GM12878 (cell line): ENCODE data around the gene CTAG1A. TPM values are rescaled to one million over a fixed set of nuclear protein-coding genes. Genes with fewer than 3 reads are reported as not detected.
A peak's percentile ranks its signal among the peaks of the same experiment; 100 is the strongest.

Experiments used
- ATAC-seq: fragments of 200-7000 bp; cut with Tn5 transposase; 3 replicates; pipeline ENCODE4 v1.9.1; 2020; ENCODE audit warnings: mild to moderate bottlenecking, moderate library complexity
- BruUV-seq: library from RNA; stranded (reverse); fragments of 400-500 nt; replicated peaks from 2 replicates; lab custom pipeline; 2021; lab: Mats Ljungman, UMichigan
- CTCF ChIA-PET: fragments of 300-600 bp; sonication (Branson Sonifier 250); formaldehyde crosslinking; extraction: SDS; loops from one replicate; lab custom pipeline; 2021; ENCODE audit warnings: inconsistent platforms; lab: Yijun Ruan, JAX
- POLR2A ChIA-PET: fragments of 350-600 bp; formaldehyde crosslinking; extraction: SDS; loops from one replicate; lab custom pipeline; 2021; ENCODE audit warnings: inconsistent platforms; lab: Charles Lee
- RAD21 ChIA-PET: fragments of 300-600 bp; sonication (Branson Sonifier 250); formaldehyde crosslinking; loops from one replicate; lab custom pipeline; 2023; ENCODE audit warnings: antibody characterized with exemption; ENCODE audit not compliant: unreplicated experiment; lab: Charles Lee
- SMC1A ChIA-PET: fragments of 300-600 bp; sonication (Branson Sonifier 250); formaldehyde crosslinking; loops from one replicate; lab custom pipeline; 2023; ENCODE audit not compliant: unreplicated experiment, uncharacterized antibody; lab: Charles Lee
- DNase-seq: peaks from one replicate; pipeline ENCODE4 v3.0.0-alpha.2; 2011; ENCODE audit warnings: low read depth, low spot score
- FAIRE-seq: peaks from 3 replicates; lab custom pipeline; 2011; peaks lifted over from hg19 to GRCh38; lab: Jason Lieb, UNC
- H2AFZ ChIP-seq: 2 replicates; pipeline ENCODE4 v1.6.0; 2011; ENCODE audit warnings: low read depth, low read length, control low read depth; ENCODE audit not compliant: control insufficient read depth
- H3K27ac ChIP-seq: 2 replicates; pipeline ENCODE4 v1.5.1; 2011; ENCODE audit warnings: control low read depth; ENCODE audit not compliant: control insufficient read depth, insufficient read depth
- H3K27me3 ChIP-seq, 2 experiments: replicated peaks in 1 of 2; 2 replicates each; pipeline versions ENCODE4 v1.6.0 to v1.6.1; 2011; ENCODE audit warnings: low read length in 1 of 2; ENCODE audit not compliant: control insufficient read depth in 2 of 2, insufficient read depth in 2 of 2
- H3K36me3 ChIP-seq, 2 experiments: 2 replicates each; pipeline ENCODE4 v1.5.1; 2011; ENCODE audit warnings: low read length in 1 of 2; ENCODE audit not compliant: control insufficient read depth in 2 of 2, insufficient read depth in 2 of 2
- H3K4me1 ChIP-seq: 2 replicates; pipeline ENCODE4 v1.6.1; 2011; ENCODE audit warnings: mild to moderate bottlenecking, low read length, moderate library complexity, mixed read lengths; ENCODE audit not compliant: control insufficient read depth, insufficient read depth
- H3K4me2 ChIP-seq: 2 replicates; pipeline ENCODE4 v1.6.0; 2011; ENCODE audit warnings: control low read depth; ENCODE audit not compliant: control insufficient read depth, insufficient read depth
- H3K4me3 ChIP-seq: fragments of 200-600 bp; sonication (generic); 2 replicates; pipeline ENCODE4 v1.5.1; 2016
- H3K79me2 ChIP-seq: 2 replicates; pipeline ENCODE4 v1.6.0; 2011; ENCODE audit warnings: low read length; ENCODE audit not compliant: control insufficient read depth, insufficient read depth
- H3K9ac ChIP-seq: 2 replicates; pipeline ENCODE4 v1.8.0; 2011; ENCODE audit warnings: low read length, control low read depth, mixed read lengths; ENCODE audit not compliant: control insufficient read depth, insufficient read depth
- H3K9me3 ChIP-seq: replicated peaks from 3 replicates; pipeline ENCODE4 v1.5.1; 2011; ENCODE audit warnings: mild to moderate bottlenecking, low read length; ENCODE audit not compliant: control insufficient read depth, insufficient read depth
- H4K20me1 ChIP-seq: 2 replicates; pipeline ENCODE4 v1.6.0; 2011; ENCODE audit not compliant: control insufficient read depth, insufficient read depth
- CBX3 ChIP-seq: fragments of 200-600 bp; sonication (generic); IDR thresholded peaks from 2 replicates; pipeline ENCODE4 v1.6.1; 2016; ENCODE audit warnings: low read depth, borderline replicate concordance
- CTCF ChIP-seq, 3 experiments: IDR thresholded peaks in 2 of 3; conservative IDR thresholded peaks in 1 of 3; 2 replicates each; pipeline ENCODE4 v1.5.1; 2011; ENCODE audit warnings: low read depth in 3 of 3, low read length in 3 of 3, mild to moderate bottlenecking in 3 of 3, control low read depth in 2 of 3, moderate library complexity in 2 of 3, inconsistent platforms in 1 of 3, mixed read lengths in 1 of 3; ENCODE audit not compliant: control insufficient read depth in 2 of 3, insufficient read depth in 1 of 3; ENCODE audit errors: extremely low read depth in 1 of 3
- E4F1 ChIP-seq: fragments of 450-650 bp; IDR thresholded peaks from 2 replicates; pipeline ENCODE4 v1.6.1; 2018; ENCODE audit warnings: borderline replicate concordance, mild to moderate bottlenecking; ENCODE audit not compliant: partially characterized antibody
- EED ChIP-seq: sonication (generic); IDR thresholded peaks from 2 replicates; pipeline ENCODE4 v1.6.1; 2016; ENCODE audit warnings: antibody characterized with exemption, low read depth
- HDAC6 ChIP-seq: fragments of 200-600 bp; sonication (generic); IDR thresholded peaks from one replicate; pipeline ENCODE4 v1.8.0; 2017; ENCODE audit warnings: antibody characterized with exemption; ENCODE audit not compliant: unreplicated experiment
- NFIC ChIP-seq: IDR thresholded peaks from 2 replicates; pipeline ENCODE4 v1.6.1; 2012; ENCODE audit warnings: low read depth, mild to moderate bottlenecking, inconsistent platforms, low read length, moderate library complexity
- PRDM15 ChIP-seq: fragments of 450-650 bp; formaldehyde crosslinking; IDR thresholded peaks from 2 replicates; pipeline ENCODE4 v1.4.0; 2020; ENCODE audit warnings: mild to moderate bottlenecking, moderate library complexity
- RFX5 ChIP-seq: IDR thresholded peaks from 2 replicates; pipeline ENCODE4 v1.6.1; 2011; ENCODE audit warnings: low read depth, low read length, improper control_type of control experiment
- TAF1 ChIP-seq: IDR thresholded peaks from 2 replicates; pipeline ENCODE4 v1.6.1; 2011; ENCODE audit warnings: mild to moderate bottlenecking, low read depth, low read length, borderline replicate concordance
- YBX1 ChIP-seq: fragments of 450-650 bp; IDR thresholded peaks from 2 replicates; pipeline ENCODE4 v1.6.1; 2016; ENCODE audit warnings: antibody characterized with exemption
- ZBTB33 ChIP-seq: fragments of 450-650 bp; IDR thresholded peaks from 2 replicates; pipeline ENCODE4 v1.6.1; 2017; ENCODE audit warnings: mild to moderate bottlenecking
- WGBS: methylation state at CpG from one replicate; pipeline ENCODE4 v1.1.6; 2016; ENCODE audit warnings: low lambda C conversion rate; ENCODE audit not compliant: insufficient replicate concordance, insufficient coverage; ENCODE audit errors: missing lambda C conversion rate; 5-methylcytosine and 5-hydroxymethylcytosine counted together
- in situ Hi-C: fragments of 300-500 bp; cut with MboI; formaldehyde crosslinking; loops from 9 replicates; pipeline ENCODE4 v1.14.3; 2018; ENCODE audit warnings: mixed read lengths
- intact Hi-C: fragments of 100-400 bp; cut with micrococcal nuclease; formaldehyde crosslinking; loops from one replicate; pipeline ENCODE4 v1.14.2; 2022; ENCODE audit not compliant: unreplicated experiment
- polyA plus RNA-seq, 11 experiments: library from polyadenylated mRNA; depleted of rRNA in 4 of 11; unstranded in 6 of 11; stranded (reverse) in 5 of 11; fragments of >200 nt; fragmentation: Nextera tagmentation in 4 of 11; fragmentation: Illumina TruSeq in 1 of 11; extraction: Ambion mirVana in 4 of 11; extraction: Trizol in 1 of 11; gene quantifications; 1 replicate in 1 of 11; 2 replicates in 10 of 11; pipeline versions ENCODE4 v1.2.1 to v1.2.3, GENCODE V29; 2011 to 2016; ENCODE audit warnings: inconsistent platforms in 2 of 11, missing spikeins in 2 of 11, low read depth in 1 of 11
- total RNA-seq, 4 experiments: library from RNA; depleted of rRNA in 3 of 4; stranded (reverse); fragments of >200 nt in 3 of 4; fragmentation: Illumina TruSeq in 1 of 4; extraction: Trizol in 1 of 4; gene quantifications; 2 replicates each; pipeline versions ENCODE4 v1.2.1 to v1.2.3, GENCODE V29; 2013 to 2021

CTAG1A gene
- total and polyA plus RNA-seq, 10 of the 15 experiments (the other 5 are each of a cell fraction or from before 2014, with no cell fraction given): not detected

- Histone ChIP-seq H3K79me2 (peaks cover 30% of the 10 kb centered on the region), H3K9ac (no peak overlapping the region; the same call in 1 of the 2 replicates), H3K4me3 (no peak overlapping the region), H3K27me3 (no peaks in the 10 kb centered on the region), H3K27ac (no peak overlapping the region; the same call in 1 of the 2 replicates), H3K9me3 (no peaks in the 10 kb centered on the region; the same call in 2 of the 3 replicates), H3K36me3 (peaks cover 0 to 2% of the 10 kb centered on the region in 2 experiments; a peak in 2 of 4 replicates), H2AFZ (no peak overlapping the region), H3K4me2 (peak overlapping the region; percentile 7; the same call in 1 of the 2 replicates), H3K4me1 (0 out of 2 replicates have a peak, but pooled peaks cover 3% of the 10 kb centered on the region), H4K20me1 (no peaks in the 10 kb centered on the region)
- WGBS: 57% methylated on average over 1 of the region's 1 CpG
- ChIA-PET CTCF (interaction anchor here (0.7 kb wide), 1 partner anchor 535 kb away, joined by 3 read pairs; no protein-coding TSS in a partner anchor), POLR2A (no interaction called here), SMC1A (no interaction called here), RAD21 (no interaction called here)
- no TSS peak for BruUV-seq
- FAIRE-seq (no peak), DNase-seq (no peak), ATAC-seq (no peak)
- intact Hi-C loops: no loop called here
- in situ Hi-C loops: loop anchor here (10.0 to 25.0 kb wide), 2 partner anchors 285 to 412 kb away; partner anchors contain the start of genes OPN1LW and SMIM9
- no peak for TF ChIP-seq CBX3
- no peak for TF ChIP-seq TAF1
- TF ChIP-seq HDAC6: no peak
- no peak for TF ChIP-seq ZBTB33
- TF ChIP-seq PRDM15 (CRISPR knock-in tag): no peak
- no peak for TF ChIP-seq NFIC
- no peak for TF ChIP-seq RFX5
- no peak for TF ChIP-seq E4F1
- no peak for TF ChIP-seq EED
- TF ChIP-seq CTCF (IDR thresholded peaks at IDR 0.05 in 2 of 3, conservative IDR thresholded peaks at IDR 0.05 in 1 of 3; ENCODE audit: control insufficient read depth in 2 of 3, extremely low read depth in 1 of 3, insufficient read depth in 1 of 3, low read depth in 3 of 3, low read length in 3 of 3): no peak
- no peak for TF ChIP-seq YBX1
These were observed 35.2 kb upstream of the CTAG1A start for GRCh38 chrX:154549766-154550165.
